HG02623 (cell line): ENCODE data around the gene ZNF738.
"Not testable (repeated sequence)": the region's sequence is repeated elsewhere in the genome, so short reads cannot be mapped to it uniquely, and the experiment has no call there.

Experiments used
- ATAC-seq: cut with Tn5 transposase; IDR thresholded peaks from one replicate; pipeline ENCODE4 v1.9.1; 2021; ENCODE audit warnings: moderate library complexity; ENCODE audit not compliant: unreplicated experiment

The ZNF738 gene

GRCh38 chr19:21358768-21359451 is at the start of gene ZNF738:
Gene ZNF738 (plus strand): TSS chr19:21359000. CDS start chr19:21359141, 141 bp downstream.
- ATAC-seq: peak; percentile 94

DNA sequence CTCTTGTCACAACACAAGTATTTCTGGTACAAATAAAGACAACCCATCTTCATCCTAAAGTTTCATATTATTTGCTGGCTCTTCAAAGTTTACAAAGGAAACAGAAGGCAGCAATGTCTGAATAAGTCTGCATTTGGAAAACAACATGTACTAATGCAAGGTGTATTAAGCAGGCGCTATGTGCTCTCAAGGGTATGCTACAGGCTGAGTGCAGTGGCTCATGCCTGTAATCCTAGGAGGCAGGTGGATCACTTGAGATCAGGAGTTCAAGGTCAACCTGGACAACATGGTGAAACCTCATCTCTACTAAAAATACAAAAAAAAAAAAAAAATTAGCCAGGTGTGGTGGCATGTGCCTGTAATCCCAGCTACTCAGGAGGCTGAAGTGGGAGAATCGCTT is 46.0 kb upstream of the ZNF738 start:
- not testable (repeated sequence) for ATAC-seq

DNA sequence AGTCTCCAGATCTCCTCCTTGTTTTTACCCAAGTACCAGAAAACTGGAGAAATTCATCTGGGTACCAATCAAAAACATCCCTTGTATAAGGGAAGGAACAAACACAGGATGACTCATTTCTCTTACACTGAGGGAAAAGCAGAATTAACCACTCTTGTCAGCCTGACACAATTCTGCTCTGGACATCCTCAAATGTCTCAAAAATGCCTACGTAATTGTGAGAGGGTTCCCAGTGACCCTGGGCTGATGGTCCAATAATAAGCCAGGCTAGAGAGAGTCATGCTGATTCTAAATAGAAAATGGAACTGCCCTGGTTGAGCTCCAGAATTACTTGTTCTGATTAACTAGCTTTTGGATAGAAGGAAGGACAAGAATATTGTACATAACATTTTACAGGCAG is 44.1 kb upstream of the ZNF738 start:
- no peak for ATAC-seq

DNA sequence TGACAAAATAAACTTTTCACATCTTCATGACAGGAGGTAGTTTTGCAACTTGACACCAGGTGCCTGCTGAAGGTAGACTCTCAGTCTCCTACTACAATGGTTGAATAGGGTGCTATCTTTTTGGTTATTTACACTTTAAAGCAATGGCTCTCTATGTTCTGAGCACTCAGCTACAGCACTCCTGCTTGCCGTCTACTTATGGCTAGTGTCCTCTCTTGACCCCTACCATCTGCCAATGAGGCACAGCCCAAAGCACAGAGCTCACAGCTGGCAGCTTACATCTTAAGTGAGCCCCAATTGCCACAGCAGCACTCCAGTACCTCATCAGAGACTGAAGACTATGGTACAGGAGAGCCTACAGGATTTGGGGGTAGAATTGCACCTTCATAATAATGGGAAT is 41.0 kb upstream of the ZNF738 start:
- ATAC-seq: no peak

GRCh38 chr19:21321134-21321533 is 37.7 kb upstream of the ZNF738 start:
- no peak for ATAC-seq

DNA sequence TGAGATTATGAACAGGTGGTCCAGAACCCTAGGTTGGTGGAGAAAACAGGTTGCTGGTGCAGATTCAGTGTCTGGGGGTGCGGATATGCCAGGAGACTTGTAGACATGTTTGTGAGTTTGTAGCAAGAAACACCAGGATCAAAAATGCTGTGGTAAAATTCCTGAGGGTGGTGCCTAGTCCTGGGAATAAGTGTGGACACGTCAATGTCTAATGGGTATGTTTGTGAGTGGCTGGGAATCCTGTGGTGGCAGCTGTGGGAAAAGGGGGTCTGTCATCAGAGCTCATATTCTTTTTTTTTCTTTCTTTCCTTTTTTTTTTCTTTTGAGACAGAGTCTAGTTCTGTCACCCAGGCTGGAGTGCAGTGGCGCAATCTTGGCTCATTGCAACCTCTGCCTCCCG is 36.8 kb upstream of the ZNF738 start:
- ATAC-seq: no peak

GRCh38 chr19:21322528-21322927 is 36.3 kb upstream of the ZNF738 start:
- ATAC-seq: no peak

- ATAC-seq: no peak
Observed at GRCh38 chr19:21323000-21323399, 35.8 kb upstream of the ZNF738 start.

DNA sequence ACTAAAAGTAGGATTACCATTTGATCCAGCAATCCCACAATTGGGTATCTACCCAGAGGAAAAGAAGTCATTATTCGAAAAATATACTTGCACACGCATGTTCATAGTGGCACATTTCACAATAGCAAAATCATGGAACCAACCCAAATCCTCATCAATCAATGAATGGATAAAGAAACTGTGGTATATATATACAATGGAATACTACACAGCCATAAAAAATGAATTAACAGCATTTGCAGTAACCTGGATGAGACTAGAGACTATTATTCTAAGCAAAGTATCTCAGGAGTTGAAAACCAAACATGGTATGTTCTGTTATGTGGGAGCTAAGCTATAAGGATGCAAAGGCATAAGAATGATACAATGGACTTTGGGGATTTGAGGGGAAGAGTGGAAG is 32.6 kb upstream of the ZNF738 start:
- ATAC-seq: no peak

DNA sequence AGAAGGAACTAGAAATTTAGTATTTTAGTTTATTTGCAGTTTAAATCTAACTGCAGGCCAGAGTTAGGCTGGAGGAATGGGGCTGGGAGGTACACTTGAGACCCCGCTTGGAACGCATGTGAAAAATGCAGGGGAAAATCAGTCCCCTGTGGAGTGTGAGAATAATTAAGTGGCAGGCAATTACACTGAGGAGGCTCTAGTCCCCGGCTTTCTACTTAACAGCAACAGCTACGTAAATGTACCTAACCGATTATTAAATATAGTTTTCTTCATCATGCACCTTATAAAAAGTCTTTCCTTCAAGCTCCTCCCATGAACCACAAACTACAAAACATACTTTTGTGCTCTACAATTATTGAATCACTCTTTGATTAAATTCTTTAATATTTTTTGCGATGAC is 30.4 kb upstream of the ZNF738 start:
- ATAC-seq: no peak

DNA sequence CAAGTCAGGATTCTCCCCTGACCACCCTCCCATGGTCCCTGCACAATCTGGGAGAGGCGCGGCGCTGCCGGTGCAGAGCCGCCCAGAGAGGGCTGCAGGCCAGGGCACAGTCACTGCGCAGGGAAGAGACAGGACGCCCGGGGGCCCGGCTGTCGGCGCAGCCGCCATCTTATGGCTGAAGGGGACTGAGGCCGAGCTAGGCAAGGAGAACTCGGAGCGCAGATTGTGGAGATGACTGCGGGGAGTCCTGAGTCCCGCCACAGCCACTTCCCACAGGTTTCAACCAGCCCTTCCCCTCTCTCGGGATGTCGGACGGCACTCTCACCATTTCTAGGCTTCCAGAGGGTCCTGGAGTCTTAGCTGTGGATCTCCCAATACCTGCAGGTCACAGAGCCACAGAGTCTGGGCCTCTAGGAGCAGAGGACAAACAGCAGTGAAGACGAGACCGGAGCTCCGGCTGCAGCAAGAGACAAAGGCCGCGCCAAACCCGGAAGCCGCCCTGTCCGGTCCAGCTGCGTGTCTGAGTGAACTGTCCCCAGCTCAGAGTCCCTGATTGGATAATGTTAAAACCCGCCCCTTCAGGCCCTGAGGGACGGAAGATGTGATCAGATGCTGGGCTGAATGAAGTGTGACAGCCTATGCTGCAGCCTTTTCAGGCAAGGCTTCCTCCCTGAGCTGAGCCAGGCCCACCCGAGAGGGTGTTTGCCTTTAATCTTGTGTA is 29.8 kb upstream of the ZNF738 start, which contains the start of gene ZNF708:
TSS of gene ZNF708 (minus strand) at position 526 of the 721 bp plus-strand sequence. CDS start at position 328, 198 bp downstream.
- ATAC-seq: peak; percentile 98

DNA sequence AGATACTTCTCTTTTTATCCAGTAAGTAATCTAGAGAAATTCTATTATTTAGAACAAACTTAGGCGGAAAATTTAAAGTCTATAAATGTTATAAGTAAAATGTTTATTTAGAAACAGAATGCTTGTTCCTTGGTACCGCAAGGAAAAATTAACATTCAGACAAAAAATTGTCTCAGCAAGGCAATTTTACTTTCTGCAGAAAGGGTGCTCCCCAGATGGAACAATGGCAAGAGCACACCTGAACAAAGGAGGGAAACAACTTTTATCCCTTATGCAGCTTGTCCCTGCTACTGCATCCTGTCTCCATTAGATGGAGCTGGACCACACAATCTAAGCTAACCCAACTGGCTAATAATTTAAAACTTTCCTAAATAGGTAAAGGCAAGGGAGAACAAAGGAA is 23.1 kb upstream of the ZNF738 start:
- ATAC-seq: no peak

DNA sequence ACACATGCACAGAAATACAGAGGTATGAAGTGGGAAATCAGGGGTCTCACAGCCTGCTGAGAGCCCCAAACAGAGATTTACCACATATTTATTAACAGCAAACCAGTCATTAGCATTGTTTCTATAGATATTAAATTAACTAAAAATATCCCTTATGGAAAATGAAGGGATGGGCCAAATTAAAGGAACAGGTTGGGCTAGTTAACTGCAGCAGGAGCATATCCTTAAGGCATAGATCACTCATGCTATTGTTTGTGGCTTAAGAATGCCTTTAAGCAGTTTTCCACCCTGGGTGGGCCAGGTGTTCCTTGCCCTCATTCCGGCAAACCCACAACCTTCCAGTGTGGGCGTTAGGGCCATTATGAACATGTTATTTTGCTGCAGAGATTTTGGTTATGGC is 14.0 kb upstream of the ZNF738 start:
- not testable (repeated sequence) for ATAC-seq

GRCh38 chr19:21352830-21353229 is 6.0 kb upstream of the ZNF738 start:
- ATAC-seq: no peak

GRCh38 chr19:21362291-21362690 is 3.5 kb downstream of the ZNF738 start:
- no peak for ATAC-seq

GRCh38 chr19:21383980-21384582 is 25.3 kb downstream of the ZNF738 start:
- no peak for ATAC-seq

DNA sequence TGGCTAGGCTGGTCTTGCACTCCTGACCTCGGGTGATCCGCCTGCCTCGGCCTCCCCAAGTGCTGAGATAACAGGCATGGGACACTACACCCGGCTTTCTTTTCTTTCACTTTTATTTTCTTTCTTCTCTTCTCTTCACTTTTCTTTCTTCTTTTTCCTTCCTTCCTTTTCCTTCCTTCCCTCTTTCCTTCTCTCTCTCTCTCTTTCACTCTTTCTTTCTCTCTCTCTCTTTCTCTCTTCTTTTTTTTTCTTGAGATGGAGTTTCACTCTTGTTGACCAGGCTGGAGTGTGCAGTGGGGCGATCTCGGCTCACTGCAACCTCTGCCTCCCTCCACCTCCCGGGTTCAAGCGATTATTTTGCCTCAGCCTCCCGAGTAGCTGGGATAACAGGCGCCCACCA is 37.3 kb downstream of the ZNF738 start:
- ATAC-seq: no peak

DNA sequence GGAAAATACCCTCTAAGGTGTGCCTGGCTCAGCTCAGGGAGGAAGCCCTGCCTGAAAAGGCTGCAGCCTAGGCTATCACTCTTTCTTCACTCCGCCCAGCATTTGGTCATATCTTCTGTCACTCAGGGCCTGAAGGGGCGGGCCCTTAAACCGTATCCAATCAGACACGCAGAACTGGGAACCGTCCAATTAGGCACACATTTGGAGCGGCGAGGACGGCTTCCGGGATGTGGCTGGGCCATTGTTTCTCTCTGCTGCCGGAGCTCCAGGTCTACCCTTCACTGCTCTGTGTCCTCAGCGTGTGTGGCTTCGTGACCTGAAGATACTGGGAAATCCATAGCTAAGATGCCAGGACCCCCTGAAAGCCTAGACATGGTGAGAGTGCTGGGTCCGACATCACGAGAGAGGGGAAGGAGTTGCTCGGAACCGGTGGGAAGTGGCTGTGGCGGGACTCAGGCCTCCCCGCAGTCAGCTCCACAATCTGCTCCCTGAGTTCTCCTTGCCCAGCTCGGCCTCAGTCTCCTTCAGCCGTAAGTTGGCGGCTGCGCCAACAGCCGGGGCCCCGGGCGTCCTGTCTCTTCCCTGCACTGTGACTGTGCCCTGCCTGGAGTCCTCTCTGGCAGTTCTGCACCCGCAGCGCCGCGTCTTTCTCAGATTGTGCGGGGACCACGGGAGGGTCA is 38.2 kb downstream of the ZNF738 start, which contains the start of gene ZNF493:
TSS of gene ZNF493 (plus strand) at position 241 of the 680 bp plus-strand sequence. CDS start at position 346, 105 bp downstream.
- ATAC-seq: peak; percentile 100

GRCh38 chr19:21398851-21399250 is 40.1 kb downstream of the ZNF738 start:
- ATAC-seq: no peak

GRCh38 chr19:21402303-21402985 is 43.6 kb downstream of the ZNF738 start:
- no peak for ATAC-seq

GRCh38 chr19:21410166-21410565 is 51.4 kb downstream of the ZNF738 start:
- ATAC-seq: no peak
